Measurements from ENCODE around the gene CDH4. TPM values are rescaled to one million over a fixed set of nuclear protein-coding genes. Genes with fewer than 3 reads are reported as not detected.

CDH4 gene
- total and polyA plus RNA-seq, 2 of the 4 experiments (the other 2 are of a cell fraction), result 1.6 to 3.5 TPM

DNA sequence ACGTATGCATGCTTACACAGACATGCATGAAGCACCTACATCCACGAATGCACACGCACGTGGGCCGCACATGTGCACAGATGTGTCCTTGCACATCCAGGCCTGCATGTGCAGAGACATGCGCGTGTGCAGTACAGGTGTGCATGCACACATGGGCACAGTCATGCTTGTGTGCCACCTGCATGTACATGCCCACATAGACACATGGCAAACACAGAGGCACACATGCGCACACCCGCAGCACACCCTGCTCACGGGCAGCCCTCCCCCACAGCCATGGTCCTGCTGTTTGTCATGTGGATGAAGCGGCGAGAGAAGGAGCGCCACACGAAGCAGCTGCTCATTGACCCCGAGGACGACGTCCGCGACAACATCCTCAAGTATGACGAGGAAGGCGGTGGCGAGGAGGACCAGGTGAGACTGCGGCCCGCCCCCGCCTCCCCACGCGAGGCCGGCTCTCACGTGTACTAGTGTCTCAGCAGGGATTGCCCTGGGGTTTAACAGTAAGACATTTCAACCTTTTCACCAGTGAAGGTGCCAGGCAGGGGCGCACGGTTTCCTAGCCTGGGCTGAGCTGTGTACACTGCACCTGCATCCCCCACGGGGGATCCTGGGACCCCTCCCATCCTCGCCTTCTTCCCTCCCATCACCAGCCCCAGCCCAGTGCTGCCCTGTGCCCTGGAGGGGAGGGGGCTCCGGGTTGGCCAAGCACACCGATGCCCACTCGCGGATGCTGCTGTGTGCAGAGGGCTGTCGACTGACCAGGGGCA lies 680.8 kb downstream of the CDH4 start:
- H3K14ac ChIP-seq (replicated peaks; ENCODE audit: low read depth, low read length), result no peak overlapping the region

More for the DNA sequence above, 680.8 kb downstream of the CDH4 start:
- Histone ChIP-seq H4K20me1 (ENCODE audit: insufficient read depth, low read length) (no peaks in the 10 kb centered on the region), H2BK20ac (ENCODE audit: low read depth, low read length) (no peak overlapping the region), H2BK5ac (ENCODE audit: low read depth, low read length, poor library complexity, severe bottlenecking) (no peak overlapping the region), H3K23ac (ENCODE audit: low read depth, low read length) (no peak overlapping the region), H3K79me1 (ENCODE audit: low read depth in 1 of 2, low read length in 2 of 2) (no peaks in the 10 kb centered on the region), H3K56ac (ENCODE audit: extremely low read depth, insufficient read depth, low read length) (no peak overlapping the region), H3K4me1 (ENCODE audit: control insufficient read depth, insufficient read depth, low read length) (no peaks in the 10 kb centered on the region), H4K8ac (ENCODE audit: low read depth in 2 of 2, low read length in 2 of 2) (no peak overlapping the region), H3K18ac (ENCODE audit: low read depth, low read length) (no peak overlapping the region), H3K4ac (ENCODE audit: low read depth, low read length) (no peak overlapping the region), H2AK5ac (ENCODE audit: low read depth, low read length) (no peak overlapping the region), H2AK9ac (replicated peaks; ENCODE audit: low read depth, low read length, poor library complexity) (no peak overlapping the region), H3K9me1 (ENCODE audit: insufficient read depth, low read length) (no peaks in the 10 kb centered on the region; the same call in 1 of the 2 replicates), H3K27me3 (ENCODE audit: control insufficient read depth, insufficient read depth, low read length) (no peaks in the 10 kb centered on the region), H2BK120ac (ENCODE audit: low read depth, low read length) (no peak overlapping the region), H4K5ac (ENCODE audit: low read depth, low read length) (no peak overlapping the region), H2BK15ac (ENCODE audit: low read depth, low read length) (no peak overlapping the region), H3K9ac (ENCODE audit: low read depth, low read length) (no peak overlapping the region), H3K4me3 (ENCODE audit: insufficient read depth, low read depth, low read length) (no peak overlapping the region), H3K27ac (ENCODE audit: insufficient read depth, low read length) (no peak overlapping the region), H3K4me2 (ENCODE audit: low read depth, low read length) (no peak overlapping the region), H4K91ac (ENCODE audit: insufficient read depth, low read depth, low read length) (no peak overlapping the region), H2AFZ (replicated peaks; ENCODE audit: low read length, poor library complexity) (no peak overlapping the region), H3K9me3 (ENCODE audit: control insufficient read depth, insufficient read depth, low read length) (no peaks in the 10 kb centered on the region; the same call in 1 of the 2 replicates), H3K36me3 (ENCODE audit: control insufficient read depth, insufficient read depth, low read length) (no peaks in the 10 kb centered on the region)
- ATAC-seq (ENCODE audit: low read depth) (no peak), DNase-seq (no peak)
- ChIA-PET POLR2A (ENCODE audit: unreplicated experiment) (no interaction called here), CTCF (no interaction called here)
- in situ Hi-C loops (cut with MboI; ENCODE audit: low sequenced_read_pairs) (no loop called here), dilution Hi-C loops (cut with HindIII; ENCODE audit: low sequenced_read_pairs, unreplicated experiment) (no loop called here), intact Hi-C loops (cut with micrococcal nuclease) (no loop called here)
- no peak for TF ChIP-seq BHLHE40 (IDR thresholded peaks at IDR 0.05; ENCODE audit: low read depth, low read length)
- no peak for TF ChIP-seq NFE2L2 (IDR thresholded peaks at IDR 0.05; ENCODE audit: low read depth, low read length)
- TF ChIP-seq MXI1 (IDR thresholded peaks at IDR 0.05; ENCODE audit: borderline replicate concordance, low read depth, low read length), result no peak
- no peak for TF ChIP-seq MAZ (IDR thresholded peaks at IDR 0.05; ENCODE audit: borderline replicate concordance, low read depth, low read length)
- no peak for TF ChIP-seq FOS (IDR thresholded peaks at IDR 0.05; ENCODE audit: low read depth, low read length)
- no peak for TF ChIP-seq RFX5 (IDR thresholded peaks at IDR 0.05; ENCODE audit: low read depth, low read length)
- no peak for TF ChIP-seq CHD1 (IDR thresholded peaks at IDR 0.05; ENCODE audit: low read depth, low read length)
- TF ChIP-seq CEBPB (IDR thresholded peaks at IDR 0.05; ENCODE audit: low read depth, low read length), result no peak
- no peak for TF ChIP-seq POLR2A (IDR thresholded peaks at IDR 0.05; ENCODE audit: low read depth, low read length)
- TF ChIP-seq, protein P1, sequence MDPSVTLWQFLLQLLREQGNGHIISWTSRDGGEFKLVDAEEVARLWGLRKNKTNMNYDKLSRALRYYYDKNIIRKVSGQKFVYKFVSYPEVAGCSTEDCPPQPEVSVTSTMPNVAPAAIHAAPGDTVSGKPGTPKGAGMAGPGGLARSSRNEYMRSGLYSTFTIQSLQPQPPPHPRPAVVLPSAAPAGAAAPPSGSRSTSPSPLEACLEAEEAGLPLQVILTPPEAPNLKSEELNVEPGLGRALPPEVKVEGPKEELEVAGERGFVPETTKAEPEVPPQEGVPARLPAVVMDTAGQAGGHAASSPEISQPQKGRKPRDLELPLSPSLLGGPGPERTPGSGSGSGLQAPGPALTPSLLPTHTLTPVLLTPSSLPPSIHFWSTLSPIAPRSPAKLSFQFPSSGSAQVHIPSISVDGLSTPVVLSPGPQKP (IDR thresholded peaks at IDR 0.05; ENCODE audit: borderline replicate concordance, low read depth, low read length), result no peak
- TF ChIP-seq, protein P2, sequence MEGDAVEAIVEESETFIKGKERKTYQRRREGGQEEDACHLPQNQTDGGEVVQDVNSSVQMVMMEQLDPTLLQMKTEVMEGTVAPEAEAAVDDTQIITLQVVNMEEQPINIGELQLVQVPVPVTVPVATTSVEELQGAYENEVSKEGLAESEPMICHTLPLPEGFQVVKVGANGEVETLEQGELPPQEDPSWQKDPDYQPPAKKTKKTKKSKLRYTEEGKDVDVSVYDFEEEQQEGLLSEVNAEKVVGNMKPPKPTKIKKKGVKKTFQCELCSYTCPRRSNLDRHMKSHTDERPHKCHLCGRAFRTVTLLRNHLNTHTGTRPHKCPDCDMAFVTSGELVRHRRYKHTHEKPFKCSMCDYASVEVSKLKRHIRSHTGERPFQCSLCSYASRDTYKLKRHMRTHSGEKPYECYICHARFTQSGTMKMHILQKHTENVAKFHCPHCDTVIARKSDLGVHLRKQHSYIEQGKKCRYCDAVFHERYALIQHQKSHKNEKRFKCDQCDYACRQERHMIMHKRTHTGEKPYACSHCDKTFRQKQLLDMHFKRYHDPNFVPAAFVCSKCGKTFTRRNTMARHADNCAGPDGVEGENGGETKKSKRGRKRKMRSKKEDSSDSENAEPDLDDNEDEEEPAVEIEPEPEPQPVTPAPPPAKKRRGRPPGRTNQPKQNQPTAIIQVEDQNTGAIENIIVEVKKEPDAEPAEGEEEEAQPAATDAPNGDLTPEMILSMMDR (conservative IDR thresholded peaks at IDR 0.05; ENCODE audit: low read depth, low read length), result no peak
- TF ChIP-seq, protein P3, sequence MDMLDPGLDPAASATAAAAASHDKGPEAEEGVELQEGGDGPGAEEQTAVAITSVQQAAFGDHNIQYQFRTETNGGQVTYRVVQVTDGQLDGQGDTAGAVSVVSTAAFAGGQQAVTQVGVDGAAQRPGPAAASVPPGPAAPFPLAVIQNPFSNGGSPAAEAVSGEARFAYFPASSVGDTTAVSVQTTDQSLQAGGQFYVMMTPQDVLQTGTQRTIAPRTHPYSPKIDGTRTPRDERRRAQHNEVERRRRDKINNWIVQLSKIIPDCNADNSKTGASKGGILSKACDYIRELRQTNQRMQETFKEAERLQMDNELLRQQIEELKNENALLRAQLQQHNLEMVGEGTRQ (IDR thresholded peaks at IDR 0.05; ENCODE audit: low read depth, low read length), result no peak
- TF ChIP-seq MAFK (IDR thresholded peaks at IDR 0.05; ENCODE audit: low read depth, low read length), result no peak
- BruUV-seq (replicated peaks), result no TSS peak
- WGBS, 2 experiments (ENCODE audit: extremely low coverage in 2 of 2, insufficient read length in 1 of 2), result 89% methylated on average over 23 of the region's 38 CpGs; no CpG with 5 or more reads in 1 of the 2 experiments

Data from IMR-90 (cell line).